ENCODE results near the gene CEBPB.
"Not testable (repeated sequence)": the region's sequence is repeated elsewhere in the genome, so short reads cannot be mapped to it uniquely, and the experiment has no call there.

The CEBPB gene

DNA sequence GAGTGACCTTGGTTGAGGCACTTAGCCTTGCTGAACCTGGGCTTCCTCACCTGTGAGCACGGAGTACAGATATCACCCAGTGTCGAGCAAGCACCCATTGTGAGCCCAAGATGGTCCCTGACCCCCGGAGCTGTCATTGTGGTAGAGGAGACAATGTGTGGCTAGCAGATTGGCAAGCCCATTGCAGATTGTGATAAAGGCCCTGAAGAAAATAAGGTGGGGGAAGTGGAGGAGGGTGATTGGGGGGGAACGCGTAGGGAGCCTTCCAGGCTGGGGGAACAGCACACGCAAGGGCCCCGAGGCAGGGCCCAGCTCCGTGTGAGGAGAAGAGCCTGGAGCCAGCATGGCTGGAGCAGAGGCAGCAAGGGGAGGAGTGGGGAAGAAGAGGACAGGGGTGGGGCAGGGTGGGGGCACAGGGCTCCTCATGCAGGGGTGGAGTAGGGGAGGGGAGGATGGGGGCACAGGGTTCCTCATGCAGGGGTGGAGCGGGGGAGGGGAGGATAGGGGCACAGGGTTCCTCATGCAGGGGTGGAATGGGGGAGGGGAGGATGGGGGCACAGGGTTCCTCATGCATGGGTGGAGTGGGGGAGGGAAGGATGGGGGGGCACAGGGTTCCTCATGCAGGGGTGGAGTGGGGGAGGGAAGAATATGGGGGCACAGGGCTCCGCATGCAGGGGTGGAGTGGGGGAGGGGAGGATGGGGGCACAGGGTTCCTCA lies 7.0 kb downstream of the CEBPB start:
- H3K27ac Mint-ChIP-seq: no peak overlapping the region
- H3K9me3 Mint-ChIP-seq: peaks cover 2% of the 10 kb centered on the region
- peaks cover 9% of the 10 kb centered on the region for H3K4me1 Mint-ChIP-seq
- H3K36me3 Mint-ChIP-seq (ENCODE audit: low read depth): no peaks in the 10 kb centered on the region
- no peak overlapping the region for H3K4me3 Mint-ChIP-seq
- TF ChIP-seq, protein P1, sequence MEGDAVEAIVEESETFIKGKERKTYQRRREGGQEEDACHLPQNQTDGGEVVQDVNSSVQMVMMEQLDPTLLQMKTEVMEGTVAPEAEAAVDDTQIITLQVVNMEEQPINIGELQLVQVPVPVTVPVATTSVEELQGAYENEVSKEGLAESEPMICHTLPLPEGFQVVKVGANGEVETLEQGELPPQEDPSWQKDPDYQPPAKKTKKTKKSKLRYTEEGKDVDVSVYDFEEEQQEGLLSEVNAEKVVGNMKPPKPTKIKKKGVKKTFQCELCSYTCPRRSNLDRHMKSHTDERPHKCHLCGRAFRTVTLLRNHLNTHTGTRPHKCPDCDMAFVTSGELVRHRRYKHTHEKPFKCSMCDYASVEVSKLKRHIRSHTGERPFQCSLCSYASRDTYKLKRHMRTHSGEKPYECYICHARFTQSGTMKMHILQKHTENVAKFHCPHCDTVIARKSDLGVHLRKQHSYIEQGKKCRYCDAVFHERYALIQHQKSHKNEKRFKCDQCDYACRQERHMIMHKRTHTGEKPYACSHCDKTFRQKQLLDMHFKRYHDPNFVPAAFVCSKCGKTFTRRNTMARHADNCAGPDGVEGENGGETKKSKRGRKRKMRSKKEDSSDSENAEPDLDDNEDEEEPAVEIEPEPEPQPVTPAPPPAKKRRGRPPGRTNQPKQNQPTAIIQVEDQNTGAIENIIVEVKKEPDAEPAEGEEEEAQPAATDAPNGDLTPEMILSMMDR (IDR thresholded peaks at IDR 0.05; ENCODE audit: unreplicated experiment in 3 of 3): no peak
- H3K27me3 Mint-ChIP-seq (ENCODE audit: low read depth): peaks cover 11% of the 10 kb centered on the region

DNA sequence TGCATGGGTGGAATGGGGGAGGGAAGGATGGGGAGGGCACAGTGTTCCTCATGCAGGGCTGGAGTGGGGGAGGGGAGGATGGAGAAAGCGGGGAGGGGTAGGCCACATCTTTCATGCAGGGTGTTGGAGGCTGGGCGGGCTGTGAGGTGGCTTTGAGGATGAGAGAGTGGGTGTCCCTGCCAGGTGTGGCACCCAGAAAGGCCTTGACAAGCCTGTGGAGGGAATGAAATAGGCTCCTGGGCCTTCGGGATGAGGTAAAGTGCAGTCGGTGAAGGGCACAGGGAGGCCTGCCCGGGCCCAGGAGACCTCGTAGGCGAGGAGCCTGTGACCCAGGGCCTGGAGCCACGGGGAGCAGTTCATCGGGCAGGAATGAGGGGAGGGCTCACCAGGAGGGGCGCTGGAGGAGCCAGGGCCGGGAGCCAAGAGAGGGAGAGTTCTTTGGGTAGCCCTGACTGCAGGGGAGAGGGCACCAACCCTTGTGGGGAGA lies 7.6 kb downstream of the CEBPB start:
- H3K4me1 Mint-ChIP-seq: peaks cover 3% of the 10 kb centered on the region
- no peaks in the 10 kb centered on the region for H3K36me3 Mint-ChIP-seq (ENCODE audit: low read depth)
- no peak overlapping the region for H3K27ac Mint-ChIP-seq
- no peak overlapping the region for H3K4me3 Mint-ChIP-seq
- H3K27me3 Mint-ChIP-seq (ENCODE audit: low read depth): peaks cover 11% of the 10 kb centered on the region
- H3K9me3 Mint-ChIP-seq: peaks cover 2% of the 10 kb centered on the region
- TF ChIP-seq, protein P1 (IDR thresholded peaks at IDR 0.05; ENCODE audit: unreplicated experiment in 3 of 3): no peak

DNA sequence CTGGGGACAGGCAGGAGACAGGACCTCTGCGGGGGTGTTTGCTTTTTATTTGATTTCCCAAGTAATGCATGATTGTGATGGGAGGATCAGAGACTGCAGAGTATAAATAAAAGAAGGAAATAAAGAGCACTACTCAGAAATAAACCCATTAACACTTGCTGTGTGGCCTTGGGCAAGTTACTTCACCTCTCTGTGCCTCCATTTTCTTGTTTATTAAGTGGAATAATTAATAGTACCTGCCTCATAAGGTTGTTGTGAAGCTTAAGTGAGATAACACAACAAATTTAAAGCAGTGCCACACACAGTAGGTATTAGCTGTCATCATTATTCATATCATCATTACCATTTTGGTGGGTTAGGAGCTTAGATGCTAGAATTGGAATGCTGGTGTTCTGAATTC lies 8.1 kb downstream of the CEBPB start:
- Mint-ChIP-seq H3K4me3 (no peak overlapping the region), H3K4me1 (no peaks in the 10 kb centered on the region), H3K27ac (no peak overlapping the region), H3K9me3 (peaks cover 6% of the 10 kb centered on the region), H3K27me3 (ENCODE audit: low read depth) (peaks cover 15% of the 10 kb centered on the region), H3K36me3 (ENCODE audit: low read depth) (no peaks in the 10 kb centered on the region)
- TF ChIP-seq, protein P1 (IDR thresholded peaks at IDR 0.05; ENCODE audit: unreplicated experiment in 3 of 3): no peak

DNA sequence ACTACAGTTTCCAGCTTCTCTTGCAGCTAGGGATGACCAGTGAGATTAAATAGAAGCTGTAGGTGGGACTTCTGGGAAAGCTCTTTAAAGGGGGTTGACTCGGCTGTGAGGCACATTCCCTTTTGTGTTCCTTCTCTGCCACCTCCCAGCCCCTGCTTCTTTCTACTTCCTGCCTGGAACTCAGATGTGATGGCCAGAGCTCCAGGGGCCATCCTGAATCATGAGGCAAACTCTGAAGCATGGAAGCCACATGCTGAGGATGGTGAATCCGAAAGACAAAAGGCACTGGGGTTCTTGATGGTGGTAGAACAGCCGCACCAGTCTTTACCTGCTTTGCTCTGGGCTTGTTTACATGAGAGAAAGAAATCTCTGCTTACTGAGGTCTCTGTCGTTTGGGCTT lies 9.1 kb downstream of the CEBPB start:
- Mint-ChIP-seq H3K36me3 (ENCODE audit: low read depth) (no peaks in the 10 kb centered on the region), H3K4me3 (no peak overlapping the region), H3K27ac (no peak overlapping the region), H3K4me1 (no peaks in the 10 kb centered on the region), H3K27me3 (ENCODE audit: low read depth) (peaks cover 14% of the 10 kb centered on the region), H3K9me3 (peaks cover 13% of the 10 kb centered on the region)
- TF ChIP-seq, protein P1 (IDR thresholded peaks at IDR 0.05; ENCODE audit: unreplicated experiment in 3 of 3): no peak

DNA sequence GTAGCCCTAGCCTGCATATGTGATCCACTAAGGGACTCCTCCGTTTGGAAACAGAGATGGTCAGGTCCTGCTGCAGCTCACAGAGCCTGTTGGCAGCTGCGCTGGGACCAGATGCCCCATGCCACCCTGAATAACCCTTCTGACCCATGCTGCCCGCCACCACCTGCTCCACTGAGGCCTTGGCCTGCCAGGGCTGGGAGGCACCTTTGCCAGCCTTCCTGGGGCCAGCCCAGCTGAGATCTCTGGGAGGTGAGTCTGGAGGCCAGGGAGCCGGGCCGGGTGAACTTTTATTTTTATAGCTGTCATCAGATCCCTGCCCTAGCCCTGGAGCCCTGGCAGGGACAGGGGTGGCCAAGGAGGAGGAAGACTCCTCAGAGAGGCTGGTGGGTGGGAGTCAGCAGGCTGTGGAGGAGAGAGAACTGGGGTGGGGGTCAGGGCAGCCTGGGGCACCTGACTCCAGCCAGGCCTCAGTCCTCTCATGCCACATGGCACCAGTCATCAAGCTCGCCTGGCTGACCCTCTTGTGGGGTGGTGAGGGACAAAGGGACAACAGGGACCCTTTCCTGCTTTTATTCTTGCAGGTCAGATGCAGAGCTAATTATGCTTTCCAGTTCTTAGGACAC lies 10.0 kb downstream of the CEBPB start:
- H3K27ac Mint-ChIP-seq: no peak overlapping the region
- no peak overlapping the region for H3K4me3 Mint-ChIP-seq
- H3K9me3 Mint-ChIP-seq: peaks cover 13% of the 10 kb centered on the region
- H3K36me3 Mint-ChIP-seq (ENCODE audit: low read depth): no peaks in the 10 kb centered on the region
- TF ChIP-seq, protein P1 (IDR thresholded peaks at IDR 0.05; ENCODE audit: unreplicated experiment in 3 of 3): no peak
- H3K27me3 Mint-ChIP-seq (ENCODE audit: low read depth): peaks cover 9% of the 10 kb centered on the region
- H3K4me1 Mint-ChIP-seq: no peaks in the 10 kb centered on the region

DNA sequence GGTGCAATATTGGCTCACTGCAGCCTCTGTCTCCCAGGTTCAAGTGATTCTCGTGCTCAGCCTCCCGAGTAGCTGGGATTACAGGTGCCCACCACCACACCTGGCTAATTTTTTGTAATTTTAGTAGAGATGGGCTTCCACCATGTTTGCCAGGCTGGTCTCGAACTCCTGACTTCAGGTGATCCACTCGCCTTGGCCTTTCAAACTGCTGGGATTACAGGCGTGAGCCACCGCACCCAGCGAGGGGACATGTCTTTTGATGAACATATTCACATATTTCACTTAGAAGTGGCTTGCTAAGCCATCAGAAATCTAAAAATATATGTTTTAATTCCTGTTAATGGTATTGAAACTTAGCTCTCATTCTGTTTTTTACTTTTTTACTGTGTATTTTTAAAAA lies 11.1 kb downstream of the CEBPB start:
- peaks cover 13% of the 10 kb centered on the region for H3K9me3 Mint-ChIP-seq
- H3K4me1 Mint-ChIP-seq; H3K27ac Mint-ChIP-seq; H3K4me3 Mint-ChIP-seq; H3K27me3 Mint-ChIP-seq (ENCODE audit: low read depth); H3K36me3 Mint-ChIP-seq (ENCODE audit: low read depth): not testable (repeated sequence)

All from nephron (organoid).